ENCODE measurements around the gene CALML3. TPM values are rescaled to one million over a fixed set of nuclear protein-coding genes. Genes with fewer than 3 reads are reported as not detected.
"Not testable (repeated sequence)": the region's sequence is repeated elsewhere in the genome, so short reads cannot be mapped to it uniquely, and the experiment has no call there.

Gene CALML3
- total RNA-seq, 2 experiments from 2014 or later = not detected

DNA sequence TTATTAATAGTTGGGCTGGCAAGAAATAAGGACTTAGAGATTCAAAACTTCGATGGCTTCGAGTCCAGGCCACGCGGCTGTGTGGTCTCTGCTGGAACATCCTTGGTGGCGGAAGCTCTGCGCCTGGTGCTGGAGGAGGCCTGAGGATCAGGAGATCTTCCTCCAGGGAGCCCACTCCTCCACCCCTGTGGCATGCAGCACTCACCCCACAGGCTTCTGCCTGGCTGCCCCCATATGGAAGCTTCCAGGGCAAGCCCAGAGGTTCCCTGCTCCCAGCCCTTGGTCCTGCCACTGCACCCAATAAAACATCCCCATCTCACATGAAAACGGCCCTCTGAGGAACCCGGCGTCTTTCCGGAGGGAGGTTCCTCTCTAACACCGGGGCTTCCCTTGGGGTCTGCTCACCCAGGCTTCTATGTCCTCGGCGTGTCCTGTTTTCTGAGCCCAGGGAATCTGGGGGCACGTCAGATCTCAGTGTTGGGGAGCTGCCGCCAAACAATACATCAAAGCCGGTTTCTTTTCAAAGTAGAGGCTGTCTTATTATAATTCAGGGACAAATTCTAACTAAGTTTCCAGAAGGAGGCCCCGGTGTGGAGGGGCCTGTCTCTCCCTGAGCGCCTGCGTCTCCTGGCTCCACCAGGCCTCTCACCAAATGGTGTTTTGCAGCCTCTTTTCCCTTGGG lies 32.4 kb downstream of the CALML3 start:
- POLR2A ChIA-PET = interaction anchor here (0.6 kb wide), 1 partner anchor 1427 kb away, joined by 3 read pairs; no protein-coding TSS in a partner anchor
- Mint-ChIP-seq H3K27ac (no peak overlapping the region), H3K4me1 (peaks cover 25% of the 10 kb centered on the region), H3K4me3 (no peak overlapping the region), H3K27me3 (peaks cover 6% of the 10 kb centered on the region), H3K9me3 (no peaks in the 10 kb centered on the region), H3K36me3 (ENCODE audit: low read depth) (no peaks in the 10 kb centered on the region)
- DNase-seq = no peak
- CTCF ChIA-PET = interaction anchor here (0.6 to 1.3 kb wide), 3 partner anchors 8 to 57 kb away, joined by 3 to 5 read pairs (median 4); no protein-coding TSS in a partner anchor

- no peak overlapping the region for H3K27ac Mint-ChIP-seq
- peaks cover 20% of the 10 kb centered on the region for H3K4me1 Mint-ChIP-seq
- no peaks in the 10 kb centered on the region for H3K9me3 Mint-ChIP-seq
- H3K4me3 Mint-ChIP-seq = no peak overlapping the region
- DNase-seq = no peak
- peaks cover 4% of the 10 kb centered on the region for H3K36me3 Mint-ChIP-seq (ENCODE audit: low read depth)
- ChIA-PET CTCF (interaction anchor here (0.6 to 1.7 kb wide), 3 partner anchors 9 to 65 kb away, joined by 3 to 4 read pairs (median 4); no protein-coding TSS in a partner anchor), POLR2A (interaction anchor here (0.6 kb wide), 1 partner anchor 1428 kb away, joined by 3 read pairs; no protein-coding TSS in a partner anchor)
- H3K27me3 Mint-ChIP-seq = peaks cover 6% of the 10 kb centered on the region
Observed at GRCh38 chr10:5557799-5558771, 33.3 kb downstream of the CALML3 start.

DNA sequence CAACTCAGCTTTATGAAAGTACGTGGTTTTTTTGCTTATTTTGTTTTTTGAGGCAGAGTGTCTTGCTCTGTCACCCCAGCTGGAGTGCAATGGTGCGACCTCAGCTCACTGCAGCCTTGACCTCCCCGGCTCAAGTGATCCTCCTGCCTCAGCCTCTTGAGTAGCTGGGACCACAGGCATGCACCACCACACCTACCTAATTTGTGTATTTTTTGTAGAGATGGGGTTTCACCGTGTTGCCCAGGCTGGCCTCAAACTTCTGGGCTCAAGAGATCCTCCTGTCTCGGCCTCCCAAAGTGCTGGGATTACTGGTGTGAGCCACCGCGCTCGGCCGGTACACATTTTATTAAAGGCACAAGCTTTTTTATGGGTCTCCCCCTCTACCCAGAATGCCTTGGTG lies 34.3 kb downstream of the CALML3 start:
- H3K9me3 Mint-ChIP-seq; H3K4me3 Mint-ChIP-seq; H3K27me3 Mint-ChIP-seq; POLR2A ChIA-PET; H3K36me3 Mint-ChIP-seq (ENCODE audit: low read depth); DNase-seq: not testable (repeated sequence)
- peaks cover 24% of the 10 kb centered on the region for H3K4me1 Mint-ChIP-seq
- CTCF ChIA-PET = interaction anchor here (1.7 to 2.1 kb wide), 2 partner anchors 11 to 64 kb away, joined by 4 to 5 read pairs; no protein-coding TSS in a partner anchor
- H3K27ac Mint-ChIP-seq = peak overlapping the region; percentile 50

DNA sequence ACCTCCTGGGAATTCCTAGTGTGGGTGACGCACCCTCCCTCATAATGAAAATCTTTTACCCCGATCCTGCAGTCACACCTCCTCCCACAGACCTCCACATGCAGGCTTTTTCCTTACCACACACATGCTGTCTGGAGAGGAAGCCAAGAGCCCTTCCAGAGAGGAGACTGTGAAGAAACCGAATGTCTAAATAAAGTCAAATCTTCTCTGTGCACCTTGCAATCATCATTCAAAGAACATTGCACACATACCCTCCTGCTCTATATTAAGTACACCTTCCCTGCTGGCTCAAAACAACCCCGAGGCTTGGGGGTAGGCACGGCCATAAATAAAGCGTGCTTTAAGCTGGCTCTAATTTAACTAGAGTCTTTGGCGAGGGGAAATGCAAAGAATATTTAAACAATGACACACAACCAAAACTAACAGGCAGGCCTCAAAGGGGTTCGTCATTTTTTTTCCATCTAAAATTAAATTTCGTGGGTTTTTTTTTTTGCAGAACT lies 34.9 kb downstream of the CALML3 start:
- no peaks in the 10 kb centered on the region for H3K9me3 Mint-ChIP-seq
- DNase-seq = no peak
- peaks cover 6% of the 10 kb centered on the region for H3K27me3 Mint-ChIP-seq
- CTCF ChIA-PET = interaction anchor here (1.7 to 2.1 kb wide), 2 partner anchors 11 to 63 kb away, joined by 4 to 5 read pairs; no protein-coding TSS in a partner anchor
- no peak overlapping the region for H3K4me3 Mint-ChIP-seq
- no peak overlapping the region for H3K27ac Mint-ChIP-seq
- H3K4me1 Mint-ChIP-seq = peaks cover 26% of the 10 kb centered on the region
- POLR2A ChIA-PET = no interaction called here
- H3K36me3 Mint-ChIP-seq (ENCODE audit: low read depth) = peaks cover 4% of the 10 kb centered on the region

GRCh38 chr10:5560142-5560816 lies 35.5 kb downstream of the CALML3 start:
- peak overlapping the region; percentile 15 for H3K27ac Mint-ChIP-seq
- H3K36me3 Mint-ChIP-seq (ENCODE audit: low read depth) = peaks cover 7% of the 10 kb centered on the region
- ChIA-PET CTCF (interaction anchor here (2.1 kb wide), 1 partner anchor 12 kb away, joined by 5 read pairs; no protein-coding TSS in a partner anchor), POLR2A (no interaction called here)
- H3K27me3 Mint-ChIP-seq = peaks cover 6% of the 10 kb centered on the region
- no peak overlapping the region for H3K4me3 Mint-ChIP-seq
- no peak for DNase-seq
- H3K4me1 Mint-ChIP-seq = peaks cover 30% of the 10 kb centered on the region
- H3K9me3 Mint-ChIP-seq = peaks cover 3% of the 10 kb centered on the region

- Mint-ChIP-seq H3K9me3 (peaks cover 3% of the 10 kb centered on the region), H3K36me3 (ENCODE audit: low read depth) (peaks cover 7% of the 10 kb centered on the region), H3K4me3 (no peak overlapping the region), H3K27me3 (peaks cover 6% of the 10 kb centered on the region), H3K4me1 (peaks cover 34% of the 10 kb centered on the region), H3K27ac (no peak overlapping the region)
- ChIA-PET POLR2A (no interaction called here), CTCF (interaction anchor here (2.1 kb wide), 1 partner anchor 13 kb away, joined by 5 read pairs; no protein-coding TSS in a partner anchor)
- no peak for DNase-seq
Observed at GRCh38 chr10:5560817-5561703, 36.3 kb downstream of the CALML3 start.

- Mint-ChIP-seq H3K27me3 (peaks cover 6% of the 10 kb centered on the region), H3K4me3 (no peak overlapping the region), H3K27ac (peak overlapping the region; percentile 100), H3K36me3 (ENCODE audit: low read depth) (peaks cover 7% of the 10 kb centered on the region), H3K9me3 (peaks cover 3% of the 10 kb centered on the region), H3K4me1 (peaks cover 41% of the 10 kb centered on the region)
- no peak for DNase-seq
- ChIA-PET POLR2A (no interaction called here), CTCF (interaction anchor here (0.5 to 2.8 kb wide), 3 partner anchors 13 to 508 kb away, joined by 3 to 9 read pairs (median 3); no protein-coding TSS in a partner anchor)
Observed at GRCh38 chr10:5561704-5562645, 37.2 kb downstream of the CALML3 start.

DNA sequence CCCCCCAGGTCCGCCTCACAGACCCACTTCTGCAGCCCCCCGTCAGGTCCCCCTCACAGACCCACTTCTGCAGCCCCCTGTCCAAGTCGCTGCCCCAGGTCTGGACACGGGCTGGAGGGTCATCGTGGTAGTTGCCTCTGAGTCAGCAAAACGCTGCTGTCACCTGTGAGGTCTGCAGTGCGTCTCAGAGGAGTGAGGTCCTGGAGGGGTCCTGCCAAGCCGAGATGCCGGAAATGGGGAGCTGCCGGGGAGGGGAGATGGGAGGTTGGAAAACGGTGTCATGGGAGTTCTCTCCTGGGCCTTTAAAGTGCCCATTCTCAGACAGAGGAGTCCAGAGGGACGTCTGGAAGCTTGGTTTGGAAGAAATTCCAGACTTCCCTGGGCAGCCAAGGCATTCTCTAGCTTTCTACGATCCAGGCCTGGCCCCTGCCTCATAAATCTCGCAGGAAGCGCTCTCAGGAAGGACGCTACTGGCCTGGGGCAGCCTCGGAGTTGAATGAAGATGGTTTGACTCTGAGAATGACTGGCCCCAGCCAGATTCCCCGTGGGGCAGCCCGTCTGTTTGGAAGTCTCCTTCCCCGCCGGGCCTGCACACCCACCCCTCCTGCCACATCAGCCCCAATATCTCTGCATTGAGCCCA lies 38.7 kb downstream of the CALML3 start:
- CTCF ChIA-PET = interaction anchor here (1.4 to 2.8 kb wide), 3 partner anchors 9 to 22 kb away, joined by 4 to 9 read pairs (median 8); no protein-coding TSS in a partner anchor
- Mint-ChIP-seq H3K27ac (peak overlapping the region; percentile 100), H3K36me3 (ENCODE audit: low read depth) (peaks cover 7% of the 10 kb centered on the region), H3K9me3 (peaks cover 3% of the 10 kb centered on the region), H3K4me1 (peaks cover 41% of the 10 kb centered on the region), H3K27me3 (peaks cover 6% of the 10 kb centered on the region), H3K4me3 (peak overlapping the region; percentile 70)
- no peak for DNase-seq
- POLR2A ChIA-PET = no interaction called here

DNA sequence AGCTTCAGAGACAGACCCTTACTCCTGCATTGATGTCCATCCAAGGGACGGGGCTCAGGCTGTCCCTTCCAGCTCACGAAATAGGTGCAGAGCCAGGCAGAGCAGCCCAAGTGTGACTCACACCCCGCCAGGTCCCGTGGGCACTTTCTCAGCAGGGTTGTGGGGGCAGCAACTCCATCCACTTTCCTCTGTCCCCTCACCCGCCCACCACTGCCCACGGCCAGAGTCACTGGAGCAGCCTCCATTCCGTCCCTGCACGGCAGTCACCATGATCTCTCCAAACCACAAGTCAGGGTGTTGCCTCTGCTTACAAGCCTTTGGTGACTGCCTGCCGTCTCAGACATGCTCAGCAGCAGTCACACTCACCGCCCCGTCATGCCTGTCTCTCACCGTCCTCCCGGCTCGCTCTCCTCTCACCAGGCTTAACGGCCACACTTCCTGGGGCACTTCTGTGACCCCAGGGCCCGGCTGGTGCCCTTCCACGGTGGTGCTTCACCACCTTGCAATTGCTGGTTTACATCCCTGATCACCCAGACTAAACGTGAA lies 39.3 kb downstream of the CALML3 start:
- H3K4me3 Mint-ChIP-seq = peak overlapping the region; percentile 70
- H3K36me3 Mint-ChIP-seq (ENCODE audit: low read depth) = peaks cover 7% of the 10 kb centered on the region
- DNase-seq = peak; percentile 67
- H3K27me3 Mint-ChIP-seq = peaks cover 9% of the 10 kb centered on the region
- H3K4me1 Mint-ChIP-seq = peaks cover 44% of the 10 kb centered on the region
- peak overlapping the region; percentile 100 for H3K27ac Mint-ChIP-seq
- POLR2A ChIA-PET = no interaction called here
- CTCF ChIA-PET = interaction anchor here (1.4 to 2.8 kb wide), 3 partner anchors 10 to 21 kb away, joined by 4 to 9 read pairs (median 8); no protein-coding TSS in a partner anchor
- H3K9me3 Mint-ChIP-seq = peaks cover 3% of the 10 kb centered on the region
